SK-N-SH treated with all-trans-retinoic acid at 6 μM for 48 hours (cell line): ENCODE results near the gene EFCAB14.
"Not testable (repeated sequence)": the region's sequence is repeated elsewhere in the genome, so short reads cannot be mapped to it uniquely, and the experiment has no call there.

Experiments used
- ATAC-seq: fragments of 200-7000 bp; cut with Tn5 transposase; 3 replicates; pipeline ENCODE4 v1.9.1; 2020; ENCODE audit warnings: mild to moderate bottlenecking, moderate library complexity
- BACH2 ChIP-seq: fragments of 250-450 bp; sonication (Bioruptor Pico); IDR thresholded peaks from 2 replicates; pipeline ENCODE4 v1.9.0; 2021; ENCODE audit warnings: mild to moderate bottlenecking, borderline replicate concordance
- ISL1 ChIP-seq: fragments of 250-450 bp; sonication (Bioruptor Pico); IDR thresholded peaks from 2 replicates; pipeline ENCODE4 v2.1.2; 2022; ENCODE audit warnings: mild to moderate bottlenecking, moderate library complexity
- POU6F1 ChIP-seq: fragments of 250-450 bp; sonication (Bioruptor Pico); IDR thresholded peaks from 2 replicates; pipeline ENCODE4 v1.8.0; 2021; ENCODE audit warnings: low read depth, mild to moderate bottlenecking, moderate library complexity, borderline replicate concordance
- PPARA ChIP-seq: fragments of 250-450 bp; sonication (Bioruptor Pico); IDR thresholded peaks from 2 replicates; pipeline ENCODE4 v1.5.0; 2020; ENCODE audit warnings: mild to moderate bottlenecking, borderline replicate concordance
- RARB ChIP-seq: fragments of 250-450 bp; sonication (Bioruptor Pico); IDR thresholded peaks from 2 replicates; pipeline ENCODE4 v1.8.0; 2021; ENCODE audit warnings: mild to moderate bottlenecking, moderate library complexity
- SNAI2 ChIP-seq: fragments of 250-450 bp; sonication (Bioruptor Pico); IDR thresholded peaks from 2 replicates; pipeline ENCODE4 v1.5.0; 2020; ENCODE audit warnings: mild to moderate bottlenecking, moderate library complexity
- TCF4 ChIP-seq: fragments of 250-450 bp; sonication (Bioruptor Pico); IDR thresholded peaks from 2 replicates; pipeline ENCODE4 v1.8.0; 2021; ENCODE audit warnings: mild to moderate bottlenecking, moderate library complexity, borderline replicate concordance
- TSHZ2 ChIP-seq: fragments of 250-450 bp; sonication (Bioruptor Pico); IDR thresholded peaks from 2 replicates; pipeline ENCODE4 v1.5.0; 2020; ENCODE audit warnings: mild to moderate bottlenecking, moderate library complexity
- ZC3H10 ChIP-seq: fragments of 250-450 bp; sonication (Bioruptor Pico); IDR thresholded peaks from 2 replicates; pipeline ENCODE4 v1.5.1; 2021; ENCODE audit warnings: mild to moderate bottlenecking, moderate library complexity
- ZFP3 ChIP-seq: fragments of 250-450 bp; sonication (Bioruptor Pico); IDR thresholded peaks from 2 replicates; pipeline ENCODE4 v1.5.0; 2020; ENCODE audit warnings: mild to moderate bottlenecking, moderate library complexity
- ZFP30 ChIP-seq: fragments of 450-650 bp; formaldehyde crosslinking; IDR thresholded peaks from 2 replicates; pipeline ENCODE4 v1.5.0; 2022; ENCODE audit warnings: mild to moderate bottlenecking, moderate library complexity
- ZNF70 ChIP-seq: fragments of 450-650 bp; formaldehyde crosslinking; IDR thresholded peaks from 2 replicates; pipeline ENCODE4 v1.5.0; 2020; ENCODE audit warnings: mild to moderate bottlenecking, moderate library complexity
- ZNF8 ChIP-seq: fragments of 450-650 bp; formaldehyde crosslinking; IDR thresholded peaks from 2 replicates; pipeline ENCODE4 v1.5.0; 2020; ENCODE audit warnings: mild to moderate bottlenecking, moderate library complexity
- TF ChIP-seq, protein P1 (sequence below): fragments of 250-450 bp; sonication (Bioruptor Pico); IDR thresholded peaks from 2 replicates; pipeline ENCODE4 v1.5.1; 2020; ENCODE audit warnings: low read depth, mild to moderate bottlenecking, moderate library complexity

The EFCAB14 gene

GRCh38 chr1:46659307-46659870 lies 59.5 kb downstream of the EFCAB14 start:
- ATAC-seq, result no peak

DNA sequence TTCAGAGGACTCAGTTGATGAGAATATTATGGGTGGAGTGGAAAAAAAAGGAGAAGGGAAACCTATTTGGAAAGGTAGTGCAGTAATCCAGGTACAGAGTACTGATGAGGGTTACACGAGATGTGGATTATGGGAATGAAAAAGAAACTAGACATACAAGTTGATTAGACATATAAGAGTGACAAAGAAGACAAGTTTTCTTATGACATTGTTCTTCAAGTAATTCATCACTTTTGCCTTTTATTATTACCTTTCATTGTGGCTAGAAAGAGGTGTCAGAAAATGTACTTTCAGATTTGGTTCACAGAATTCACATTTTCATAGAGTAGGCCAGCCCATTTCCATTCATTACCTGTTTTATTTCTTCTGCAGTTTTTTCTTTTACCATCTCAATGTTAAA lies 61.1 kb downstream of the EFCAB14 start:
- ATAC-seq, result no peak
- no peak for TF ChIP-seq ISL1 (CRISPR knock-in tag)
- TF ChIP-seq PPARA (CRISPR knock-in tag), result no peak
- TF ChIP-seq TSHZ2 (CRISPR knock-in tag), result no peak
- no peak for TF ChIP-seq ZNF8 (CRISPR knock-in tag)

More at GRCh38 chr1:46659307-46659870, 59.5 kb downstream of the EFCAB14 start:
- TF ChIP-seq, protein P1, sequence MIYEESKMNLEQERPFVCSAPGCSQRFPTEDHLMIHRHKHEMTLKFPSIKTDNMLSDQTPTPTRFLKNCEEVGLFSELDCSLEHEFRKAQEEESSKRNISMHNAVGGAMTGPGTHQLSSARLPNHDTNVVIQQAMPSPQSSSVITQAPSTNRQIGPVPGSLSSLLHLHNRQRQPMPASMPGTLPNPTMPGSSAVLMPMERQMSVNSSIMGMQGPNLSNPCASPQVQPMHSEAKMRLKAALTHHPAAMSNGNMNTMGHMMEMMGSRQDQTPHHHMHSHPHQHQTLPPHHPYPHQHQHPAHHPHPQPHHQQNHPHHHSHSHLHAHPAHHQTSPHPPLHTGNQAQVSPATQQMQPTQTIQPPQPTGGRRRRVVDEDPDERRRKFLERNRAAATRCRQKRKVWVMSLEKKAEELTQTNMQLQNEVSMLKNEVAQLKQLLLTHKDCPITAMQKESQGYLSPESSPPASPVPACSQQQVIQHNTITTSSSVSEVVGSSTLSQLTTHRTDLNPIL (CRISPR knock-in tag), result no peak
- TF ChIP-seq POU6F1 (CRISPR knock-in tag) (no peak), SNAI2 (no peak)
- TF ChIP-seq, all 23 proteins: peak for 0

GRCh38 chr1:46656643-46657042 lies 62.3 kb downstream of the EFCAB14 start:
- no peak for ATAC-seq
- TF ChIP-seq, protein P1 (CRISPR knock-in tag), result no peak
- TF ChIP-seq ZFP30 (CRISPR knock-in tag), result no peak
- no peak for TF ChIP-seq SNAI2
- TF ChIP-seq TSHZ2 (CRISPR knock-in tag), result no peak
- TF ChIP-seq ZFP3 (CRISPR knock-in tag), result no peak
- TF ChIP-seq RARB (CRISPR knock-in tag), result no peak
- no peak for TF ChIP-seq ZNF70 (CRISPR knock-in tag)
- no peak for TF ChIP-seq ZC3H10 (CRISPR knock-in tag)
- TF ChIP-seq PPARA (CRISPR knock-in tag), result no peak
- no peak for TF ChIP-seq TCF4
- TF ChIP-seq, all 23 proteins: peak for 0

GRCh38 chr1:46655848-46656247 lies 63.1 kb downstream of the EFCAB14 start:
- TF ChIP-seq ZFP30 (CRISPR knock-in tag), result no peak
- TF ChIP-seq BACH2 (CRISPR knock-in tag), result no peak
- TF ChIP-seq, all 23 proteins: peak for 0
- no peak for ATAC-seq

- ATAC-seq, result not testable (repeated sequence)
Observed at GRCh38 chr1:46654698-46655097, 64.2 kb downstream of the EFCAB14 start.
